ENCODE measurements around the gene CEP85L.

CEP85L gene

GRCh38 chr6:118542184-118542952 is 109.0 kb downstream of the CEP85L start:
- DNase-seq (ENCODE audit: low read depth): no peak

DNA sequence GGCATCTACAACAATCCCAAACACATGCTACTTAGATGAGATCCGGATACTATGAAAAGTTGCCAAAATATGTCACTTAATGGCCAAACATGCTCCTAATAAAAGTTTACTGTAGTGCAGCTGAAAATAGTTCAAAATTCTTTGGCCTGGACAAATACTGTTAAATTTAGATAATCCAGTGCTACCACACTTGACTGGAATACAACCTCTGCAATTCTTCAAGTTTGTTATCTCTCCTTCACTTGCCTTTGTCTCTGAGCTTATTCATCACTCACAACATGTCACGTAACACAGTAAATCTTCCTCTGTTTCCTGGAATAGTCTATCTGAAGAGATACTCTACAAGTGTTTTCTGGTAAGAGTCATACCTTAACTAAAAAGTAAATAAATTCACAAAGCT is 113.8 kb downstream of the CEP85L start:
- no peak for DNase-seq (ENCODE audit: low read depth)

DNA sequence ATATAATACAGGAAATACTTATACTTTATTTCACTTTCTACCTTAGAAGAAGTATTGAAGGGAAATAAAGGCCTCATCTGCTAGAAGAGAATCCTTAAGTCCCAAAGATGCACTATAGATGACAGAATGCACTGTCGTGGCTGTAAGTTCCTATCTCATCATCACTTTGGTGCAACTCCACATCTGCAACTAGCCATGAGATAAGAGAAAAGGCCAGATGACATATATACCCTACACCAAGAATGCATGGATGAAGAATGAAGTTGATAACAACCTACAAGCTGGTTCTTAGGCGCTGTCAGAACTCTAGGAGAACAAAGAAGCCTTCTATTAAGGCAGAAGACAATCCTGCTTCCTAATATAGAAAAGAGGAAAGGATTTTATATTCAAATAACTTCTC is 114.9 kb downstream of the CEP85L start:
- no peak for DNase-seq (ENCODE audit: low read depth)

GRCh38 chr6:118535176-118535844 is 116.1 kb downstream of the CEP85L start:
- no peak for DNase-seq (ENCODE audit: low read depth)

DNA sequence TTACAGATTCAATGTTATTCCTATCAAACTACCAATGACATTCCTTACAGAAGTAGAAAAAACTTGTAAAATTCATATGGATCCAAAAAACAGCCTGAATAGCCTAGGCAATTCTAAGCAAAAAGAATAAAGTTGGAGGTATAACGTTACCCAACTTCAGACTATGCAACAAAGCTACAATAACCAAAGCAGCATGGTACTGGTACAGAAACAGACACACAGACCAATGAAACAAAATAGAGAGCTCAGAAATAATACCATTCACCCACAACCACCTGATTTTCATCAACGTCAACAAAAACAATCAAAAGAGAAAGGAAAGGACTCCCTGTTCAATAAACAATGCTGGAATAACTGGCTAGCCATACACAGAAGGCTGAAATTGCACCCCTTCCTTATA is 120.4 kb downstream of the CEP85L start:
- no peak for DNase-seq (ENCODE audit: low read depth)

DNA sequence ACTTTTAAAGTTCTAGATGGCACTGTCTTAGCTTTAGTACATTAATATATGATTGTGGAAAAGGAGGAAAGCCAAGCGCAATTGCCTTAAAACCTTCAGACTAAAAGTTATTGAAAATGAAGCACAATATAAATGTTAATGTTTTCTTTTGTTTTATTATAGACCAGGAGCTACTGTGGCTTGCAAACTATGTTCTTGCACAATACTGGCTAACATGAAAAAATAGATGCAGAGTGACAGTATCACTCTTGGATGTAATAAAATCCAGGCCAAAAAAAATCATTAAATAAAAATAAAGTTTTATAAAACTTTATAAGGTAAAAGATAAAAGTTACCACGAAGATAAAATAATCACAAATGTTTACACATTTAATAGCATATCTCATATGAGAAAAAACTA is 121.6 kb downstream of the CEP85L start:
- no peak for DNase-seq (ENCODE audit: low read depth)

- DNase-seq (ENCODE audit: low read depth): no peak
These were observed 123.3 kb downstream of the CEP85L start for GRCh38 chr6:118528129-118528528.

- DNase-seq (ENCODE audit: low read depth): no peak
These were observed 125.2 kb downstream of the CEP85L start for GRCh38 chr6:118525913-118526780.

DNA sequence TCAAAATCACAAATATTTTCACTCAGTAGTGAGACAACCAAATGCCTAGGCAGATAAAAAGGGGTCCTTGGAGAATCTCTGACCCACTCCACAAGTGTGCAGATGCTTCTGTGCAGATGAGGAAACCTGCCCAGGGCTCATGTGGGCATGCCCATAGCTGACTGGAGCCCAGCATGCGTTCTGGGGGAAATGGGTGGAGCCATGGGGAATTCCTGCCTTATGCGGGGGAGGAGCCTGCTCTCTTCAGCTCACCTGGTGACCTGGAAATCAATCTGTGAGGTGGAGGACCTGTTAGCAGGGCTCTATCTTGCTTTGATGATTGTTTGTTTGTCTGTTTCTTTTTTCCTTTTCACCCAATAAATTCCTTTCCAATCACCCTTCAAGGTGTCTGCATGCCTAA is 126.7 kb downstream of the CEP85L start:
- DNase-seq (ENCODE audit: low read depth): no peak

DNA sequence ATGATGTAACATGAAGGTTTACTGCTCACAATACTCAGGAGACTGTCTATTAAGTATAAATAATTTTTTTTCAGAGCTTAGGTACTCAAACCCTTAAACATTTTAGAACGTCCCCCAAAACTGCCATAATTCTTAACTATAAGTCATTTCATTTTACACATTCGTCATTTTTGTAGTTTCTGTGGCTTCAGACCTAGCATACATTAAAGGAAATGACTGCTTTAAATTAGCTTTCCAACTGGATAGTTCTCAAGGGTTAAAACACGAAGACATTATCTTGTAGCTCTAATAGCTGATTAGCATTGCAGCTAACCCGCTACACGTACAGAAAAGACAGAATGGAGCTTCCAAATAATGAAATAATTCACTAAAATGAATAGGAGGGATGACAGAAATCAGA is 128.2 kb downstream of the CEP85L start:
- DNase-seq (ENCODE audit: low read depth): no peak

GRCh38 chr6:118522422-118522821 is 129.0 kb downstream of the CEP85L start:
- no peak for DNase-seq (ENCODE audit: low read depth)

- DNase-seq (ENCODE audit: low read depth): no peak
These were observed 136.7 kb downstream of the CEP85L start for GRCh38 chr6:118514689-118515088.

- DNase-seq (ENCODE audit: low read depth): no peak
These were observed 139.3 kb downstream of the CEP85L start for GRCh38 chr6:118511930-118512715.

DNA sequence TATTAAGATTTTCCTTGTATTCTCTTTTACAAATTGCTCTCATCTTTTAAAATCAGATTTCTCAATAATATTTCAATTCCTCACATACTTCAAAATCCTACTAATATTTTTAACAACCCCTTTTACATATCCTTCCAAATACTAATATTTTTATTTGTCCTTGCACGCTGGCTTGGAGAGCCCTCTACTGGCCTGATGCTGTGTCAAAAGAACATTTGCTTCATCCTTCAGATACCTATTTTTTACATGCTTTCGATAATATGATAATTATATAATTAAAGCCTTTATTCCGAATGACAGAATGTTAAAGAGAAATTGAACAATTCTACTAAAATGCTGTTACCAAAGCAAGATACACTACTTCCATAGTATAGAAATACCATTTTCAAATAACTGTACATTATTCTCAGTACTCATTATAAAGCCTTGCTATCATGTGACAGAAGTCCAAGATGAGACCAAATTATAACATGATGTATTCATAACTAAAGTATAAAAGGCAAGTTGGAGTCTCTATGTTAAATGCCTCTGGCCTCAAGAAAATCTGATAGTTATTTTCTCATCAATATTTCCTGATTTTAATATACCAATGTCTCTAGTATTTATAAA is 142.3 kb downstream of the CEP85L start:
- no peak for DNase-seq (ENCODE audit: low read depth)

DNA sequence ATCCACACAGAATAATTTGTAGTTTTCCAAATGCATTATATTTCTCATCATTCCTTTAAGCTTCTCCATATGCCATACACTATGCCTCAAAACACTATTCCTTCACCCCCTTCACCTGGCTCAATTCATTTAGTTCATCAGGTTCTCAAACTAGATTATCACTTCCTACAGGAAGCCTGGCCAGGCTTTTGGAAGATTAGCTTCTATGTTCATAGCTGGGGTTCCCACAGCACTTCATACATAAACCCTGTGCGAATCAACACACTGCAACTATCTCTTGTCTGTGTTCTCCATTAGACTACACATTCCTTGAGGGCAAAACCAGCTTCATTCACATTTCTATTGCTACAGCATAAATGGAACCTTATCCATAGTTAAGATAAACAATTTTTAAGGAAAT is 143.8 kb downstream of the CEP85L start:
- no peak for DNase-seq (ENCODE audit: low read depth)

GRCh38 chr6:118506071-118506638 is 145.2 kb downstream of the CEP85L start:
- DNase-seq (ENCODE audit: low read depth): no peak

- no peak for DNase-seq (ENCODE audit: low read depth)
These were observed 145.7 kb downstream of the CEP85L start for GRCh38 chr6:118505656-118506055.

GRCh38 chr6:118504611-118505010 is 146.8 kb downstream of the CEP85L start:
- no peak for DNase-seq (ENCODE audit: low read depth)

GRCh38 chr6:118502169-118502568 is 149.2 kb downstream of the CEP85L start:
- no peak for DNase-seq (ENCODE audit: low read depth)

- DNase-seq (ENCODE audit: low read depth): no peak
These were observed 149.6 kb downstream of the CEP85L start for GRCh38 chr6:118501765-118502164.

- DNase-seq (ENCODE audit: low read depth): no peak
These were observed 150.3 kb downstream of the CEP85L start for GRCh38 chr6:118501099-118501498.
